Measurements from ENCODE around the gene CYP27B1.

Gene CYP27B1

GRCh38 chr12:57808351-57808750 lies 41.5 kb upstream of the CYP27B1 start:
- WGBS (ENCODE audit: insufficient coverage, insufficient read length), result no CpG with 5 or more reads among the region's 5 CpGs
- no peak for DNase-seq (ENCODE audit: low read depth, low spot score)
- Histone ChIP-seq H3K9me3 (ENCODE audit: control insufficient read depth, insufficient read depth, low read length) (no peaks in the 10 kb centered on the region), H3K4me1 (ENCODE audit: control insufficient read depth, insufficient read depth, low read length) (no peaks in the 10 kb centered on the region), H3K27me3 (ENCODE audit: control insufficient read depth, insufficient read depth, low read length) (no peaks in the 10 kb centered on the region), H3K36me3 (ENCODE audit: control insufficient read depth, insufficient read depth, low read length) (no peaks in the 10 kb centered on the region), H3K4me3 (ENCODE audit: low read length) (no peak overlapping the region), H3K27ac (ENCODE audit: low read length) (no peak overlapping the region)

GRCh38 chr12:57807285-57807684 lies 40.4 kb upstream of the CYP27B1 start:
- no peak for DNase-seq (ENCODE audit: low read depth, low spot score)
- H3K9me3 ChIP-seq (ENCODE audit: control insufficient read depth, insufficient read depth, low read length), result no peaks in the 10 kb centered on the region
- H3K27ac ChIP-seq (ENCODE audit: low read length), result no peak overlapping the region
- no peak overlapping the region for H3K4me3 ChIP-seq (ENCODE audit: low read length)
- WGBS (ENCODE audit: insufficient coverage, insufficient read length), result no CpG with 5 or more reads among the region's 9 CpGs
- H3K27me3 ChIP-seq (ENCODE audit: control insufficient read depth, insufficient read depth, low read length), result no peaks in the 10 kb centered on the region
- no peaks in the 10 kb centered on the region for H3K4me1 ChIP-seq (ENCODE audit: control insufficient read depth, insufficient read depth, low read length)
- H3K36me3 ChIP-seq (ENCODE audit: control insufficient read depth, insufficient read depth, low read length), result no peaks in the 10 kb centered on the region; the same call in 1 of the 2 replicates

- H3K9me3 ChIP-seq (ENCODE audit: control insufficient read depth, insufficient read depth, low read length), result no peaks in the 10 kb centered on the region
- no peaks in the 10 kb centered on the region for H3K4me1 ChIP-seq (ENCODE audit: control insufficient read depth, insufficient read depth, low read length)
- no peak for DNase-seq (ENCODE audit: low read depth, low spot score)
- H3K4me3 ChIP-seq (ENCODE audit: low read length), result no peak overlapping the region
- WGBS (ENCODE audit: insufficient coverage, insufficient read length), result no CpG with 5 or more reads among the region's 3 CpGs
- no peaks in the 10 kb centered on the region for H3K27me3 ChIP-seq (ENCODE audit: control insufficient read depth, insufficient read depth, low read length)
- no peaks in the 10 kb centered on the region; the same call in 1 of the 2 replicates for H3K36me3 ChIP-seq (ENCODE audit: control insufficient read depth, insufficient read depth, low read length)
- no peak overlapping the region for H3K27ac ChIP-seq (ENCODE audit: low read length)
These were observed 39.8 kb upstream of the CYP27B1 start for GRCh38 chr12:57806677-57807076.

GRCh38 chr12:57803319-57803893 lies 36.5 kb upstream of the CYP27B1 start:
- H3K36me3 ChIP-seq (ENCODE audit: control insufficient read depth, insufficient read depth, low read length), result no peaks in the 10 kb centered on the region; the same call in 1 of the 2 replicates
- H3K9me3 ChIP-seq (ENCODE audit: control insufficient read depth, insufficient read depth, low read length), result no peaks in the 10 kb centered on the region
- H3K4me3 ChIP-seq (ENCODE audit: low read length), result no peak overlapping the region
- WGBS (ENCODE audit: insufficient coverage, insufficient read length), result no CpG with 5 or more reads among the region's 9 CpGs
- no peaks in the 10 kb centered on the region for H3K4me1 ChIP-seq (ENCODE audit: control insufficient read depth, insufficient read depth, low read length)
- DNase-seq (ENCODE audit: low read depth, low spot score), result peak; percentile 31
- no peak overlapping the region for H3K27ac ChIP-seq (ENCODE audit: low read length)
- no peaks in the 10 kb centered on the region for H3K27me3 ChIP-seq (ENCODE audit: control insufficient read depth, insufficient read depth, low read length)

GRCh38 chr12:57802607-57803006 lies 35.7 kb upstream of the CYP27B1 start:
- H3K27ac ChIP-seq (ENCODE audit: low read length), result no peak overlapping the region
- no peaks in the 10 kb centered on the region for H3K9me3 ChIP-seq (ENCODE audit: control insufficient read depth, insufficient read depth, low read length)
- no peaks in the 10 kb centered on the region for H3K4me1 ChIP-seq (ENCODE audit: control insufficient read depth, insufficient read depth, low read length)
- DNase-seq (ENCODE audit: low read depth, low spot score), result no peak
- no CpG with 5 or more reads among the region's 1 CpG for WGBS (ENCODE audit: insufficient coverage, insufficient read length)
- H3K27me3 ChIP-seq (ENCODE audit: control insufficient read depth, insufficient read depth, low read length), result no peaks in the 10 kb centered on the region
- H3K36me3 ChIP-seq (ENCODE audit: control insufficient read depth, insufficient read depth, low read length), result no peaks in the 10 kb centered on the region; the same call in 1 of the 2 replicates
- no peak overlapping the region for H3K4me3 ChIP-seq (ENCODE audit: low read length)

GRCh38 chr12:57800965-57801364 lies 34.1 kb upstream of the CYP27B1 start:
- no peak overlapping the region for H3K4me3 ChIP-seq (ENCODE audit: low read length)
- H3K4me1 ChIP-seq (ENCODE audit: control insufficient read depth, insufficient read depth, low read length), result no peaks in the 10 kb centered on the region
- WGBS (ENCODE audit: insufficient coverage, insufficient read length), result no CpG with 5 or more reads among the region's 3 CpGs
- peaks cover 4% of the 10 kb centered on the region; the same call in 1 of the 2 replicates for H3K36me3 ChIP-seq (ENCODE audit: control insufficient read depth, insufficient read depth, low read length)
- no peak overlapping the region for H3K27ac ChIP-seq (ENCODE audit: low read length)
- H3K9me3 ChIP-seq (ENCODE audit: control insufficient read depth, insufficient read depth, low read length), result no peaks in the 10 kb centered on the region
- no peak for DNase-seq (ENCODE audit: low read depth, low spot score)
- no peaks in the 10 kb centered on the region for H3K27me3 ChIP-seq (ENCODE audit: control insufficient read depth, insufficient read depth, low read length)

- no CpG with 5 or more reads among the region's 1 CpG for WGBS (ENCODE audit: insufficient coverage, insufficient read length)
These were observed 31.1 kb upstream of the CYP27B1 start for GRCh38 chr12:57797933-57798332.

GRCh38 chr12:57796996-57797395 lies 30.1 kb upstream of the CYP27B1 start:
- no peak for DNase-seq (ENCODE audit: low read depth, low spot score)
- no CpG with 5 or more reads among the region's 1 CpG for WGBS (ENCODE audit: insufficient coverage, insufficient read length)

More at GRCh38 chr12:57797933-57798332, 31.1 kb upstream of the CYP27B1 start:
- Histone ChIP-seq H3K9me3 (ENCODE audit: control insufficient read depth, insufficient read depth, low read length) (no peaks in the 10 kb centered on the region), H3K27me3 (ENCODE audit: control insufficient read depth, insufficient read depth, low read length) (no peaks in the 10 kb centered on the region), H3K36me3 (ENCODE audit: control insufficient read depth, insufficient read depth, low read length) (peaks cover 13% of the 10 kb centered on the region; the same call in 1 of the 2 replicates), H3K4me1 (ENCODE audit: control insufficient read depth, insufficient read depth, low read length) (no peaks in the 10 kb centered on the region), H3K4me3 (ENCODE audit: low read length) (no peak overlapping the region), H3K27ac (ENCODE audit: low read length) (no peak overlapping the region)
- no peak for DNase-seq (ENCODE audit: low read depth, low spot score)

GRCh38 chr12:57795354-57795753 lies 28.5 kb upstream of the CYP27B1 start:
- no peak overlapping the region for H3K27ac ChIP-seq (ENCODE audit: low read length)
- H3K9me3 ChIP-seq (ENCODE audit: control insufficient read depth, insufficient read depth, low read length), result no peaks in the 10 kb centered on the region
- no peaks in the 10 kb centered on the region for H3K4me1 ChIP-seq (ENCODE audit: control insufficient read depth, insufficient read depth, low read length)
- no peaks in the 10 kb centered on the region for H3K27me3 ChIP-seq (ENCODE audit: control insufficient read depth, insufficient read depth, low read length)
- peaks cover 14% of the 10 kb centered on the region; the same call in 1 of the 2 replicates for H3K36me3 ChIP-seq (ENCODE audit: control insufficient read depth, insufficient read depth, low read length)
- WGBS (ENCODE audit: insufficient coverage, insufficient read length), result no CpG with 5 or more reads among the region's 6 CpGs
- DNase-seq (ENCODE audit: low read depth, low spot score), result no peak
- no peak overlapping the region for H3K4me3 ChIP-seq (ENCODE audit: low read length)

More at GRCh38 chr12:57796996-57797395, 30.1 kb upstream of the CYP27B1 start:
- Histone ChIP-seq H3K4me3 (ENCODE audit: low read length) (no peak overlapping the region), H3K27me3 (ENCODE audit: control insufficient read depth, insufficient read depth, low read length) (no peaks in the 10 kb centered on the region), H3K4me1 (ENCODE audit: control insufficient read depth, insufficient read depth, low read length) (no peaks in the 10 kb centered on the region), H3K27ac (ENCODE audit: low read length) (no peak overlapping the region), H3K9me3 (ENCODE audit: control insufficient read depth, insufficient read depth, low read length) (no peaks in the 10 kb centered on the region), H3K36me3 (ENCODE audit: control insufficient read depth, insufficient read depth, low read length) (peaks cover 14% of the 10 kb centered on the region; the same call in 1 of the 2 replicates)

GRCh38 chr12:57793920-57794319 lies 27.0 kb upstream of the CYP27B1 start:
- no peaks in the 10 kb centered on the region for H3K27me3 ChIP-seq (ENCODE audit: control insufficient read depth, insufficient read depth, low read length)
- WGBS (ENCODE audit: insufficient coverage, insufficient read length), result no CpG with 5 or more reads among the region's 1 CpG
- DNase-seq (ENCODE audit: low read depth, low spot score), result no peak
- no peak overlapping the region for H3K4me3 ChIP-seq (ENCODE audit: low read length)
- no peak overlapping the region for H3K27ac ChIP-seq (ENCODE audit: low read length)
- no peaks in the 10 kb centered on the region for H3K4me1 ChIP-seq (ENCODE audit: control insufficient read depth, insufficient read depth, low read length)
- no peaks in the 10 kb centered on the region for H3K9me3 ChIP-seq (ENCODE audit: control insufficient read depth, insufficient read depth, low read length)
- peaks cover 14% of the 10 kb centered on the region; the same call in 1 of the 2 replicates for H3K36me3 ChIP-seq (ENCODE audit: control insufficient read depth, insufficient read depth, low read length)

GRCh38 chr12:57783861-57784260 lies 17.0 kb upstream of the CYP27B1 start:
- H3K4me3 ChIP-seq (ENCODE audit: low read length), result no peak overlapping the region
- WGBS (ENCODE audit: insufficient coverage, insufficient read length), result no CpG with 5 or more reads among the region's 11 CpGs

More at GRCh38 chr12:57783861-57784260, 17.0 kb upstream of the CYP27B1 start:
- H3K36me3 ChIP-seq (ENCODE audit: control insufficient read depth, insufficient read depth, low read length), result peaks cover 9% of the 10 kb centered on the region; the same call in 1 of the 2 replicates
- no peaks in the 10 kb centered on the region for H3K4me1 ChIP-seq (ENCODE audit: control insufficient read depth, insufficient read depth, low read length)
- no peak overlapping the region for H3K27ac ChIP-seq (ENCODE audit: low read length)
- no peak for DNase-seq (ENCODE audit: low read depth, low spot score)
- no peaks in the 10 kb centered on the region for H3K27me3 ChIP-seq (ENCODE audit: control insufficient read depth, insufficient read depth, low read length)
- no peaks in the 10 kb centered on the region for H3K9me3 ChIP-seq (ENCODE audit: control insufficient read depth, insufficient read depth, low read length)
